GM21447 (cell line): ENCODE data around the gene HOXB1.

Experiments used
- ATAC-seq: cut with Tn5 transposase; IDR thresholded peaks from one replicate; pipeline ENCODE4 v1.9.1; 2021; ENCODE audit not compliant: unreplicated experiment

The HOXB1 gene

GRCh38 chr17:48530887-48531272 lies at the start of gene HOXB1:
Gene HOXB1, minus strand, starts transcription at chr17:48531011. Its CDS starts 107 bp downstream, at chr17:48530904.
- no peak for ATAC-seq

- ATAC-seq = no peak
Measured at GRCh38 chr17:48579760-48580554, 49.1 kb upstream of the HOXB1 start.

GRCh38 chr17:48579471-48579759 lies 48.6 kb upstream of the HOXB1 start:
- ATAC-seq = no peak

- peak; percentile 19 for ATAC-seq
Measured at GRCh38 chr17:48578616-48579470, 48.0 kb upstream of the HOXB1 start.

- peak; percentile 67 for ATAC-seq
Measured at GRCh38 chr17:48577946-48578615, 47.3 kb upstream of the HOXB1 start, which contains the start of gene HOXB4. Gene HOXB4, minus strand, starts transcription at chr17:48578350. Its CDS starts 31 bp downstream, at chr17:48578319.

GRCh38 chr17:48577330-48577945 lies 46.6 kb upstream of the HOXB1 start:
- no peak for ATAC-seq

- no peak for ATAC-seq
Measured at GRCh38 chr17:48576479-48577309, 45.9 kb upstream of the HOXB1 start.

GRCh38 chr17:48575673-48576478 lies 45.1 kb upstream of the HOXB1 start:
- no peak for ATAC-seq

GRCh38 chr17:48575066-48575582 lies 44.3 kb upstream of the HOXB1 start:
- no peak for ATAC-seq

GRCh38 chr17:48574505-48575065 lies 43.8 kb upstream of the HOXB1 start:
- no peak for ATAC-seq

GRCh38 chr17:48571826-48572417 lies 41.1 kb upstream of the HOXB1 start:
- ATAC-seq = no peak

- ATAC-seq = no peak
Measured at GRCh38 chr17:48571024-48571818, 40.4 kb upstream of the HOXB1 start.

- no peak for ATAC-seq
Measured at GRCh38 chr17:48570325-48571023, 39.7 kb upstream of the HOXB1 start.

GRCh38 chr17:48569674-48570324 lies 39.0 kb upstream of the HOXB1 start:
- no peak for ATAC-seq

GRCh38 chr17:48569240-48569582 lies 38.4 kb upstream of the HOXB1 start:
- no peak for ATAC-seq

- ATAC-seq = no peak
Measured at GRCh38 chr17:48568499-48569239, 37.9 kb upstream of the HOXB1 start.
